Fibroblast of skin of right biceps (primary cell): ENCODE data around the gene IGSF5.

Source experiments
- DNase-seq: peaks from one replicate; pipeline ENCODE4 v3.0.0-alpha.2; 2013

IGSF5 gene

GRCh38 chr21:39834543-39834942, 89.6 kb downstream of the IGSF5 start:
- no peak for DNase-seq

- no peak for DNase-seq
Observed at GRCh38 chr21:39837861-39838359, 92.9 kb downstream of the IGSF5 start.

- no peak for DNase-seq
Observed at GRCh38 chr21:39840373-39841097, 95.6 kb downstream of the IGSF5 start.

GRCh38 chr21:39842741-39843459, 97.9 kb downstream of the IGSF5 start:
- peak; percentile 41 for DNase-seq

- DNase-seq = no peak
Observed at GRCh38 chr21:39843483-39843882, 98.5 kb downstream of the IGSF5 start.

- DNase-seq = no peak
Observed at GRCh38 chr21:39843916-39844315, 98.9 kb downstream of the IGSF5 start.

GRCh38 chr21:39845571-39846130, 100.7 kb downstream of the IGSF5 start:
- DNase-seq = peak; percentile 78

- DNase-seq = no peak
Observed at GRCh38 chr21:39847877-39848276, 102.9 kb downstream of the IGSF5 start.

- peak; percentile 88 for DNase-seq
Observed at GRCh38 chr21:39849014-39849655, 104.2 kb downstream of the IGSF5 start.

GRCh38 chr21:39850333-39850732, 105.3 kb downstream of the IGSF5 start:
- DNase-seq = no peak

GRCh38 chr21:39851002-39851618, 106.1 kb downstream of the IGSF5 start:
- DNase-seq = no peak
